ENCODE measurements around the gene MUS81.

Gene MUS81

DNA sequence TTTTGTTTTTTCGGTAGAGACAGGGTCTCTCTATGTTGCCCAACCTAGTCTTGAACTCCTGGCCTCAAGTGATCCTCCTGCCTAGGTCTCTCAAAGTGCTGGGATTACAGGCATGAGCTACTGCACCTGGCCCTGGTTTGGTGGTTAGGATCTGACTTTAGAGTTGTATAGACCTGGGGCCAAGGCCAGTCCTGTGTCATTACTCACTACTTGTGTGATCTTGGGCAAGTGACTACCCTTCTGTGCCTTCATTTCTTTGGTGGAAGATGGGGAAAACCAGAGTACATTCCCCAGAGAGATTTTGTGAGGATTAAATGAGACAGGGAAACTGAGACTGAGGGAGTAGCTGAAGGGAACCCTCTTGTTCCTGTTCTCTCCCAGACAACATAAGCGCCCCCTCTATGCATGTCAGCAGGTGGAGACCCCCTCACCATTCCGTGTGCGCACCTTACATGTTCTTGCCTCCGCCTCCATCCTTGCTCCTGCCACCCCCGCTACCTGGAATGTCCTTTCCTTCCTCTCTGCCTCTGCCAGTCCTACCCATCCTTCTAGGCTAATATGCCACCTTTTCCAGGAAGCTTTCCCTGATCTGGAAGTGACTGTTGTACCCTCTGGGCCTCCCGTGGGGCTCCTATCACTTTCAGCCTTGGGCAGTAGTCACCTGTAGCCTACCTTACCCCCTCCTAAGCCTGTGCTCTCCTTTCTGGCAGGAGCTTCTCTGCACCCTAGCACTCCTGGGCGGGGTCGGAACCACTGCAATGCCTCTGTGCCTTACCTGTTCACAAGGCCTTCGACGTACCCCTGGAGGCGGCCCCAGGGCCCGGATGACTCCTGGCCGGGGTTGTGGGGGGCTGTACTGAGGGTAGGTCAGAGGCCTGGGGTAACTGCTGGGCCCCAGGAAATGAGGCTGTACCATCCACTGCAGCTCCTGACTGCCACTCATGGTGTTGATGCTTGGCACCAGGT, 36.1 kb downstream of the MUS81 start:
- no peak for DNase-seq (ENCODE audit: low spot score)
- in situ Hi-C loops (cut with MboI; ENCODE audit: low sequenced_read_pairs, unreplicated experiment): no loop called here
- TF ChIP-seq, protein P1, sequence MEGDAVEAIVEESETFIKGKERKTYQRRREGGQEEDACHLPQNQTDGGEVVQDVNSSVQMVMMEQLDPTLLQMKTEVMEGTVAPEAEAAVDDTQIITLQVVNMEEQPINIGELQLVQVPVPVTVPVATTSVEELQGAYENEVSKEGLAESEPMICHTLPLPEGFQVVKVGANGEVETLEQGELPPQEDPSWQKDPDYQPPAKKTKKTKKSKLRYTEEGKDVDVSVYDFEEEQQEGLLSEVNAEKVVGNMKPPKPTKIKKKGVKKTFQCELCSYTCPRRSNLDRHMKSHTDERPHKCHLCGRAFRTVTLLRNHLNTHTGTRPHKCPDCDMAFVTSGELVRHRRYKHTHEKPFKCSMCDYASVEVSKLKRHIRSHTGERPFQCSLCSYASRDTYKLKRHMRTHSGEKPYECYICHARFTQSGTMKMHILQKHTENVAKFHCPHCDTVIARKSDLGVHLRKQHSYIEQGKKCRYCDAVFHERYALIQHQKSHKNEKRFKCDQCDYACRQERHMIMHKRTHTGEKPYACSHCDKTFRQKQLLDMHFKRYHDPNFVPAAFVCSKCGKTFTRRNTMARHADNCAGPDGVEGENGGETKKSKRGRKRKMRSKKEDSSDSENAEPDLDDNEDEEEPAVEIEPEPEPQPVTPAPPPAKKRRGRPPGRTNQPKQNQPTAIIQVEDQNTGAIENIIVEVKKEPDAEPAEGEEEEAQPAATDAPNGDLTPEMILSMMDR (IDR thresholded peaks at IDR 0.05; ENCODE audit: borderline replicate concordance, control extremely low read depth, extremely low read depth, insufficient read depth, missing control alignments): no peak

DNA sequence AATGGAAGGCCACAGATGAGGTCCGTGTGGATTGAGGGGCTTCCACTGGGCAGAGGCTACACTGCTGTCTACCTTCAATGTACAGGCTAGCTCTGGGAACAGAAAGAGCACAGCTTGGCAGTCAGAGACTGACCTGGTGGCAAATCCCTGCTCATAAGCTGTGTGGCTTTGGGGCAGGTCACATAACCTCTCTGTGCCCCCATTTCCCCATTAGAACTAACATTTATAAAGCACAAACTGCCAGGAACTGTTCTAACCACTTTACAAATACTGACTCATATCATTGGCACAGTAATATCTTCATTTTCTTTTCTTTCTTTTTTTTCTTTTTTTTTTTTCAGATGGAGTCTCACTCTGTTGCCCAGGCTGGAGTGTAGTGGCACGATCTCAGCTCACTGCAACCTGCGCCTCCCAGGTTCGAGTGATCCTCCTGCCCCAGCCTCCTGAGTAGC, 36.8 kb downstream of the MUS81 start:
- DNase-seq (ENCODE audit: low spot score): no peak
- TF ChIP-seq, protein P1 (IDR thresholded peaks at IDR 0.05; ENCODE audit: borderline replicate concordance, control extremely low read depth, extremely low read depth, insufficient read depth, missing control alignments): no peak
- in situ Hi-C loops (cut with MboI; ENCODE audit: low sequenced_read_pairs, unreplicated experiment): no loop called here

DNA sequence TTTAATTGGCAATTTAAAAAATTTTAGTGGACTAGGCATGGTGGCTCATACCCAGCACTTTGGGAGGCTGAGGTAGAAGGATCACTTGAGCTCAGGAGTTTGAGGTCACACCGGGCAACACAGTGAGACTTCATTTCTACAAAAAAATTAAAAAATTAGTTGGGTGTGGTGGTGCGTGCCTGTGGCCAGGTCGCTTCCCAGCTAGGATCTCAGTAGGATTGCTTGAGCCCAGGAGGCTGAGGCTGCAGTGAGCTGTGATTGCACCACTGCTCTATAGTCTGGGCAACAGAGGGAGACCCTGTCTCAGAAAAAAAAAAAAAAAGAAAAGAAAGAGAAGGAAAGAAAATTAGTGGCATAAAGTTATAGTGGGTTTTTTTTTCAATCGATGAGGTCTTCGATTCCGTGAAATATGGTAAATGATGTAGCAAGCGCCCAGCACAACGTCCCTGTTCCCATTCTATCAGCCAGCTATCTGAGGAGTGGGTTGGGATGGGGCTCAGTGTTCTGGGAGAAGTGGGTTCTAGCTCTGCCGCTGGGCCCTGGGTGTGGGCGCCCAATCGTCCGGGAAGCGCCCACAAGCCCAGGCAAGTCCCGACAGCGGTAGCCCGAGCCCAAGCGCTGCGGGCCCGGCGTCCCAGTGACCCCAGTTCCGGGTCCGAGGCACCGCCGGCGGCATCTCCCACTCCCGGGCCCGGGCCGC, 38.6 kb downstream of the MUS81 start:
- in situ Hi-C loops (cut with MboI; ENCODE audit: low sequenced_read_pairs, unreplicated experiment): no loop called here
- TF ChIP-seq, protein P1 (IDR thresholded peaks at IDR 0.05; ENCODE audit: borderline replicate concordance, control extremely low read depth, extremely low read depth, insufficient read depth, missing control alignments): no peak
- no peak for DNase-seq (ENCODE audit: low spot score)

DNA sequence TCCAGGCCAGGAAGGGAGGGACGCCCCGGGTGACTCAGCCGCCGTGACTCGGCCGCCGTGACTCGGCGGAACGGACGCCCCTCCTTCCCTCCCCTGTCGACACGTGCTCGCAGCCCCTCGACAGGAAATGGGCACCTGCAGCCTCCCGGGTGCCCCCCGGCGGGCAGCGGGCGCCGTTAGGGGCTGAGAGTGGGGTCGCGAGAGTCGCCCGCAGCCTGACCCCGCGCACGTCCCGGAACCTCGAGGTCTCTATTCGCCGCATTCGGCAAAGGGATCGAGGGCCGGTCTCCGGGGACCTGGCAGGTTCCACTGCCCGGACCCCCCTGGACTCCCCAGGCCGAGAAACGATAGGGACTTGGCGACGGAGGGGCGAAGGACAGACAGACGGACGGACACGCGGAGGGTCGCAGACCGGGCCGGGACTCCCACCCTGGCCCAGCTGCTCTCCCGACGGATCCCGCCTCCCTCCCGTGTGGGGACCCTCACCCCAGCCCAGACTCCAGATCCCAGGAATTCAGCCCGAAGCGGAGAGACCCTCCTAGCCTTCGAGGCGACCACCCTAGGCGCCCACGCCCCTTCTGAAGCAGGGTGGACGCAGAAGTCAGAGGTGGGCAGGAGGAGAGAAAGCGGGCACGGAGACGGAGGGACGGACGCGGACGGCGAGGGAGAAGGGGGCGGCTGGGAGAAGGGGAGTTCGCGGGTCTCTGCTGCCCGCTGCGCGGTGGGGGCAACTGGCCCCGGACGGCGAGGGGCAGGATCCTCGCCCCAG, 39.3 kb downstream of the MUS81 start:
- DNase-seq (ENCODE audit: low spot score): peak; percentile 65
- in situ Hi-C loops (cut with MboI; ENCODE audit: low sequenced_read_pairs, unreplicated experiment): no loop called here
- TF ChIP-seq, protein P1 (IDR thresholded peaks at IDR 0.05; ENCODE audit: borderline replicate concordance, control extremely low read depth, extremely low read depth, insufficient read depth, missing control alignments): no peak

DNA sequence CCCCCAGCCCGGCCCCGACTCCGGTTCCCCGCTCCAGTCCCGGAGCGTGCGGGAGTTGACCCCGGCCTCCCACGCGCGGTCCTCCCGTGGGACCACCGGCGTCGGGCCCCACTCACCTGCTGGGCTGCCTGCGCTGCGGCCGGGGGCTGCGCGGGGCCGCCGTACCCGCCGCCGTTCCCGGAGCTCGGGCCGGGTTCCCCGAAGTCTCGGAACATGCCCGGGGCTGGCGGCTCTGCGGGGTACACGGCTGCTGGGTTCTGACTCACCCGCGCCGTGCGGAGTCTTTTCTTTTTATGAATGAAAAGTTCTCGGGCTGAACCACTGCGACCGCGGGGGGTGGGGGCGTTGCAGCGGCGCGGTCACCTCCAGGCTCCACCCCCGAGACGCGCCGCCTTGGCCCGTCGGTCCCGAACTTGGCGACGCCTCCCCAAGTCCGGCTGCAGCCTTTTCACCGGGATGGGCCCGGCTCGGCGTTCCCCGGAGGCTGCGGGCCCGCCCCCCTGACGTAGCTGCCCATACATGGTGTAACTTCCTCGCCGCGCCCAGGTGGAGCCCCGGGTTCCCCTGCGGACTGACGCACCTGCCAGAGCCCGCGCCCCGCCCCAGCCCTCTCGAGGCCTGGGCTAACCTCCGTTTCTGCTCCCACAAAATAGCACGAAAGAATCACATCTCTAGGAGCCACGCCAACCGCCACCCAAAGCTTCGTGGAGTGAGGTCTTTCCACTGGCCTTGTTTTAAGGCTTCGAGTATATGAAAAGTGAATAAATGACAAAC, 40.1 kb downstream of the MUS81 start, which contains the start of gene FOSL1:
FOSL1 (minus strand) TSS at position 264 of the 774 bp plus-strand sequence; CDS start at position 215, 49 bp downstream.
- in situ Hi-C loops (cut with MboI; ENCODE audit: low sequenced_read_pairs, unreplicated experiment): no loop called here
- DNase-seq (ENCODE audit: low spot score): peak; percentile 93
- TF ChIP-seq, protein P1 (IDR thresholded peaks at IDR 0.05; ENCODE audit: borderline replicate concordance, control extremely low read depth, extremely low read depth, insufficient read depth, missing control alignments): no peak
